ENCODE measurements around the gene PROK1. TPM values are rescaled to one million over a fixed set of nuclear protein-coding genes. Genes with fewer than 3 reads are reported as not detected.
A peak's percentile ranks its signal among the peaks of the same experiment; 100 is the strongest.
"Not testable (repeated sequence)": the region's sequence is repeated elsewhere in the genome, so short reads cannot be mapped to it uniquely, and the experiment has no call there.

PROK1 gene
- total RNA-seq, 1 donor from 2014 or later: 7.4 TPM

DNA sequence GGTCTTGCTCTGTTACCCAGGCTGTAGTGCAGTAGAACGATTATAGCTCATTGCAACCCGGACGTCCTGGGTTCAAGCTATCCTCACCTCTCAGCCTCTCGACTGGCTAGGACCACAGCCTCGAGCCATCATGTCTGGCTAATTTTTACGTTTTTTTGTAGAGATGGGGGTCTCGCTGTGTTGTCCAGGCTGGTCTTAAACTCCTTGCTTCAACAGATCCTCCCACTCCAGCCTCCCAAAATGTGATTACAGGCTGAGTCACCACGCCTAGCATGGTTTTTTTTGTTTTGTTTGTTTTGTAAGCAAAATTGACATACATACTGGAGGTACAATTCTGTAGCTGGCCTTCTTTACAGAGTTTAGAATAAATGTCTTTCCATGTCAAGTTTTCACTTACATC, 42.5 kb upstream of the PROK1 start:
- TF ChIP-seq POLR2A (IDR thresholded peaks at IDR 0.05): no peak
- H3K27ac ChIP-seq: peak overlapping the region; percentile 99
- H3K36me3 ChIP-seq: peaks cover 0 to 24% of the 10 kb centered on the region in 2 donors
- no peaks in the 10 kb centered on the region for H3K9me3 ChIP-seq
- intact Hi-C loops (cut with DNase I): loop anchor here (5.0 kb wide), 1 partner anchor 66 kb away; no protein-coding TSS in a partner anchor
- DNase-seq (ENCODE audit: extremely low spot score in 2 of 2): no peak
- peaks cover 29% of the 10 kb centered on the region for H3K4me1 ChIP-seq
- no peaks in the 10 kb centered on the region for H3K27me3 ChIP-seq
- peak overlapping the region in 1 of 2 donors; percentile 98 for H3K4me3 ChIP-seq

DNA sequence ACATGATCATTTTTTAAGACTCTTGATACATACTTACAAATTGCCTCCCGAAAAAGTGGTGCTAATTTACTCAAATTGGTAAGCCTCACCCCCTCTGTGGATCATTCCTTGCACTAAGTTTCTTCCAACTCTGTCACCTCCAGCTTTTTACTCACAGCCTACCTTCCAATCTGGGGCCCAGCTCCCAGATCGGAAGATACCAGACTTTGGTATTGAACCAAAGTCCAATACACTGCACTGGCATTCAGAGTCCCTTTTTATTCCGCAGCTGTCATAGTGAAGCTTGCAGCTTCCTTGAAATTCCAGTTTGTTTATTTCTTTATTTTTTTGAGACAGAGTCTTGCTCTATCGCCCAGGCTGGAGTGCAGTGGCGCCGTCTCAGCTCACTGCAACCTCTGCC, 41.6 kb upstream of the PROK1 start:
- Histone ChIP-seq H3K4me1 (peaks cover 29% of the 10 kb centered on the region), H3K27ac (no peak overlapping the region), H3K9me3 (no peaks in the 10 kb centered on the region), H3K4me3 (no peak overlapping the region), H3K27me3 (no peaks in the 10 kb centered on the region), H3K36me3 (peaks cover 0 to 16% of the 10 kb centered on the region in 2 donors)
- intact Hi-C loops (cut with DNase I): loop anchor here (5.0 kb wide), 1 partner anchor 67 kb away; no protein-coding TSS in a partner anchor
- DNase-seq (ENCODE audit: extremely low spot score in 2 of 2): no peak
- no peak for TF ChIP-seq POLR2AphosphoS5 (IDR thresholded peaks at IDR 0.05; ENCODE audit: insufficient read depth in 1 of 2, low read depth in 1 of 2)
- TF ChIP-seq, protein P1, sequence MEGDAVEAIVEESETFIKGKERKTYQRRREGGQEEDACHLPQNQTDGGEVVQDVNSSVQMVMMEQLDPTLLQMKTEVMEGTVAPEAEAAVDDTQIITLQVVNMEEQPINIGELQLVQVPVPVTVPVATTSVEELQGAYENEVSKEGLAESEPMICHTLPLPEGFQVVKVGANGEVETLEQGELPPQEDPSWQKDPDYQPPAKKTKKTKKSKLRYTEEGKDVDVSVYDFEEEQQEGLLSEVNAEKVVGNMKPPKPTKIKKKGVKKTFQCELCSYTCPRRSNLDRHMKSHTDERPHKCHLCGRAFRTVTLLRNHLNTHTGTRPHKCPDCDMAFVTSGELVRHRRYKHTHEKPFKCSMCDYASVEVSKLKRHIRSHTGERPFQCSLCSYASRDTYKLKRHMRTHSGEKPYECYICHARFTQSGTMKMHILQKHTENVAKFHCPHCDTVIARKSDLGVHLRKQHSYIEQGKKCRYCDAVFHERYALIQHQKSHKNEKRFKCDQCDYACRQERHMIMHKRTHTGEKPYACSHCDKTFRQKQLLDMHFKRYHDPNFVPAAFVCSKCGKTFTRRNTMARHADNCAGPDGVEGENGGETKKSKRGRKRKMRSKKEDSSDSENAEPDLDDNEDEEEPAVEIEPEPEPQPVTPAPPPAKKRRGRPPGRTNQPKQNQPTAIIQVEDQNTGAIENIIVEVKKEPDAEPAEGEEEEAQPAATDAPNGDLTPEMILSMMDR (IDR thresholded peaks at IDR 0.05): no peak
- TF ChIP-seq POLR2A (IDR thresholded peaks at IDR 0.05): no peak

DNA sequence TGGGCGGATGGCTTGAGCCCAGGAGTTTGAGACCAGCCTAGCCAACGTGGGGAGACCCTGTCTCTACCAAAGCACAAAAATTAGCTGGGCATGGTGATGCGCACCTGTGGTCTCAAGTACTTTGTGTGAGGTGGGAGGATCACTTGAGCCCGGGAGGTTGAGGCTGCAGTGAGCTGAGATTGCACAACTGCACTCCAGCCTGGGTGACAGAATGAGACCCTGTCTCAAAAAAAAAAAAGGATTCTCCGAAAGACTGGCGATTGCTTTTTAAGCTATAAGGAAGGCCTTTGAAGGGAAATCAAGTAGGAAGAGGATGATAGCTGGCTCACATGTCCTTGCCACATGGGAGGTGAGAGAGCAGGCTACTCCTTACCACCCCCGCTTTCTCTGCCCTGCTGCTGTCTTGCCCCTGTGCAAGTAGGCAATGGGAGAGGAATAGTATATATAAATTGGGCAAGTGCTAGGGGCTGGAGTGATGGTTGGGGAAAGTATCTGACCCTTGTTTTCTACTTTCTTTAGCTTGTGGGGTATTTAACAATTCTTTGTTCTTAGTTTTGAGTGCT, 39.7 kb upstream of the PROK1 start:
- no peaks in the 10 kb centered on the region for H3K36me3 ChIP-seq
- H3K9me3 ChIP-seq: no peaks in the 10 kb centered on the region
- DNase-seq (ENCODE audit: extremely low spot score in 2 of 2): no peak
- no peak overlapping the region for H3K4me3 ChIP-seq
- TF ChIP-seq, protein P1 (IDR thresholded peaks at IDR 0.05): no peak
- no peak for TF ChIP-seq POLR2AphosphoS5 (IDR thresholded peaks at IDR 0.05; ENCODE audit: insufficient read depth in 1 of 2, low read depth in 1 of 2)
- TF ChIP-seq POLR2A (IDR thresholded peaks at IDR 0.05): no peak
- no peak overlapping the region for H3K27ac ChIP-seq
- H3K4me1 ChIP-seq: peaks cover 17% of the 10 kb centered on the region
- no peaks in the 10 kb centered on the region for H3K27me3 ChIP-seq
- intact Hi-C loops (cut with DNase I): no loop called here

DNA sequence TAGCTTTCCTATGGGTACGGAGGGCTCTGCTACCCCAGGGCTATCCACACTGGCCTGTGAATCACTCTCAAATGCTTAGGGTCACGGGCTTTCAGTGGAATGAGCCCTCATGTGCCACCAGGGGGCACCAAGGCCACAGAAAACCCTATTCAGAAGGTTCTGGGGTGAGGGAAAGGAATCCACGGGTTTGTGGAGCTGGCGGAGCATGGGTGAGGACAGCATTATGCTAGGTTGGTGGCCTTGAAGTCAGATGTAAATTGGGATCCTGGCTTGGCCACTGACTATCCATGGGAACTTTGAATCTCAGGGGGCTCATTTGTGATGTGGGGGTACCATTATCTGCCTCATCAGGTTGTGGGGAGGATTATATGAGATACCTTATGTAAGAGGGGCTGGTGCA, 38.4 kb upstream of the PROK1 start:
- no peak for DNase-seq (ENCODE audit: extremely low spot score in 2 of 2)
- Histone ChIP-seq H3K27me3 (no peaks in the 10 kb centered on the region), H3K36me3 (no peaks in the 10 kb centered on the region), H3K4me1 (peaks cover 10% of the 10 kb centered on the region), H3K4me3 (no peak overlapping the region), H3K9me3 (no peaks in the 10 kb centered on the region), H3K27ac (no peak overlapping the region)
- no peak for TF ChIP-seq POLR2AphosphoS5 (IDR thresholded peaks at IDR 0.05; ENCODE audit: insufficient read depth in 1 of 2, low read depth in 1 of 2)
- TF ChIP-seq POLR2A (IDR thresholded peaks at IDR 0.05): no peak
- TF ChIP-seq, protein P1 (IDR thresholded peaks at IDR 0.05): peak; percentile 51 to 84 (median 64)
- intact Hi-C loops (cut with DNase I): no loop called here

DNA sequence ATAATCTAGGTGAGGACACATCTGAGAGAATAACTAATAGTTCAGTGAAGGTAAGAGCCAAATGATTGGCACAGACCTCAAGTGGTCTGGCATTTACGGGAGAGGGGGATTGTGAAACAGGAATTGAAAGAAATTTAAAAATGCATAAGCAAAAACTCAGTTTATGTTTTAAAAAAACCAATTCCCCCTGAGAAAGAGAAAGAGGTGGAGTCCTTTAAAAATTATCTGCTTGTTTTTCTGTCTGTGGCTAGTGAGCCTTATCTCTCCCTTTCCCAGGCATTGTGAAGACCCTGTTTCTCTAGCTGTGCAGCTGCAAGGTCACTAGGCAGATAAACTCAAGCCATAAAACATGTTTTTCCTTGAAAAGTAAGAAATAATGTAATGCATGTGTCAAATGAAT, 37.9 kb upstream of the PROK1 start:
- H3K4me3 ChIP-seq; H3K4me1 ChIP-seq; H3K36me3 ChIP-seq; DNase-seq (ENCODE audit: extremely low spot score in 2 of 2); H3K9me3 ChIP-seq; H3K27ac ChIP-seq; intact Hi-C loops (cut with DNase I); H3K27me3 ChIP-seq: not testable (repeated sequence)

DNA sequence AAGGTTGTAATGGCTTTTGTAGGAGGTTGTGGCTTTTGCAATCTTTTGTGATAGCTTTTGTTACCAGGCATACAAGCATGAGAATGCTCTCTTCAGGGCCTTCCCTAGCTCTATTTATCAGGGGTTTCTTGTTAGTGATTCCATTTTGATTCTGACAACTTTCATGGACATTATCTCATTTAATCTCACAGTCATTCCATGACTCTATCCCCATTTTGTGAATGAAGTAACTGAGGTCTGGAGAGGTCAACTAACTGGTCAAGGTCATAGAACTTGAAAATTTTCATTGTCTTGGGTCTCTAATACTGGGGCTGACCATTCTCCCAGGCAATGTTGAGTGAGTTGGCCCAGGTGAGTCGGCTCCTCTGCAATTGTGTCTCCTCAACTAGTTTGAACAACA, 32.2 kb upstream of the PROK1 start:
- Histone ChIP-seq H3K9me3 (no peaks in the 10 kb centered on the region), H3K27me3 (no peaks in the 10 kb centered on the region), H3K4me1 (no peaks in the 10 kb centered on the region), H3K27ac (no peak overlapping the region), H3K36me3 (no peaks in the 10 kb centered on the region), H3K4me3 (no peak overlapping the region)
- no peak for DNase-seq (ENCODE audit: extremely low spot score in 2 of 2)
- intact Hi-C loops (cut with DNase I): no loop called here
- no peak for TF ChIP-seq POLR2A (IDR thresholded peaks at IDR 0.05)
- TF ChIP-seq, protein P1 (IDR thresholded peaks at IDR 0.05): no peak
- no peak for TF ChIP-seq POLR2AphosphoS5 (IDR thresholded peaks at IDR 0.05; ENCODE audit: insufficient read depth in 1 of 2, low read depth in 1 of 2)
